ENCODE data around the gene GRIPAP1.

- TF ChIP-seq CTCF (IDR thresholded peaks at IDR 0.05): no peak
- no peak for TF ChIP-seq POLR2A (IDR thresholded peaks at IDR 0.05)
Measured at GRCh38 chrX:48957477-48957826, 44.6 kb downstream of the GRIPAP1 start, which contains the start of gene OTUD5.

Data from prostate gland (tissue), 2 donors.